PC-9 (cell line): ENCODE data around the gene MID2. TPM values are rescaled to one million over a fixed set of nuclear protein-coding genes. Genes with fewer than 3 reads are reported as not detected.

ENCODE experiments used
- BruUV-seq: library from RNA; stranded (reverse); fragments of 400-500 nt; replicated peaks from 2 replicates; lab custom pipeline; 2021; lab: Mats Ljungman, UMichigan
- CTCF ChIA-PET: fragments of 300-600 bp; sonication (Branson Sonifier 250); formaldehyde crosslinking; loops from one replicate; lab custom pipeline; 2022; ENCODE audit warnings: antibody characterized with exemption; lab: Charles Lee
- POLR2A ChIA-PET: fragments of 300-600 bp; sonication (Branson Sonifier 250); formaldehyde crosslinking; loops from one replicate; lab custom pipeline; 2022; ENCODE audit warnings: antibody characterized with exemption; ENCODE audit not compliant: unreplicated experiment; lab: Charles Lee
- DNase-seq, 2 experiments: peaks; one replicate each; pipeline versions ENCODE4 v3.0.0 to v3.0.0-alpha.2; 2015 to 2022; ENCODE audit warnings: mixed read lengths in 1 of 2
- H2AFZ ChIP-seq: fragments of 200-600 bp; sonication (generic); 2 replicates; pipeline ENCODE4 v1.8.1; 2017; ENCODE audit warnings: antibody characterized with exemption
- H3F3A ChIP-seq: fragments of 200-600 bp; sonication (generic); 2 replicates; pipeline ENCODE4 v1.8.1; 2017; ENCODE audit warnings: antibody characterized with exemption, mild to moderate bottlenecking, low read depth; ENCODE audit not compliant: insufficient read depth
- H3K27ac ChIP-seq: fragments of 200-600 bp; sonication (generic); 2 replicates; pipeline ENCODE4 v1.6.1; 2016; ENCODE audit warnings: mixed run types
- H3K27me3 ChIP-seq: fragments of 200-600 bp; sonication (generic); 2 replicates; pipeline ENCODE4 v1.6.1; 2016; ENCODE audit warnings: low read depth, mixed run types; ENCODE audit not compliant: insufficient read depth
- H3K36me3 ChIP-seq: fragments of 200-600 bp; sonication (generic); 2 replicates; pipeline ENCODE4 v1.6.1; 2016; ENCODE audit warnings: low read depth, mixed run types
- H3K4me1 ChIP-seq: fragments of 200-600 bp; sonication (generic); replicated peaks from 2 replicates; pipeline ENCODE4 v1.6.1; 2016; ENCODE audit warnings: mixed run types; ENCODE audit not compliant: insufficient read depth
- H3K4me2 ChIP-seq: fragments of 200-600 bp; sonication (generic); 2 replicates; pipeline ENCODE4 v1.6.1; 2017; ENCODE audit warnings: mixed run types
- H3K4me3 ChIP-seq: fragments of 200-600 bp; sonication (generic); 2 replicates; pipeline ENCODE4 v1.6.1; 2016; ENCODE audit warnings: mixed run types
- H3K79me2 ChIP-seq: fragments of 200-600 bp; sonication (generic); 2 replicates; pipeline ENCODE4 v1.6.1; 2017; ENCODE audit warnings: low read depth, mixed run types
- H3K9me2 ChIP-seq: fragments of 200-600 bp; sonication (generic); 2 replicates; pipeline ENCODE4 v1.8.1; 2017; ENCODE audit warnings: mild to moderate bottlenecking; ENCODE audit not compliant: insufficient read depth
- H3K9me3 ChIP-seq: fragments of 200-600 bp; sonication (generic); 2 replicates; pipeline ENCODE4 v1.8.1; 2016; ENCODE audit warnings: low read depth; ENCODE audit not compliant: insufficient read depth
- H4K20me1 ChIP-seq: fragments of 200-600 bp; sonication (generic); 2 replicates; pipeline ENCODE4 v1.8.1; 2017; ENCODE audit not compliant: insufficient read depth
- CTCF ChIP-seq: fragments of 200-600 bp; sonication (generic); conservative IDR thresholded peaks from 2 replicates; pipeline ENCODE4 v1.6.1; 2017; ENCODE audit warnings: mixed run types, antibody characterized with exemption, mild to moderate bottlenecking, moderate library complexity
- EZH2 ChIP-seq: fragments of 200-600 bp; sonication (generic); IDR thresholded peaks from 2 replicates; pipeline ENCODE4 v1.8.0; 2017; ENCODE audit warnings: antibody characterized with exemption, low read depth
- intact Hi-C: fragments of 100-400 bp; cut with micrococcal nuclease; formaldehyde crosslinking; loops from one replicate; pipeline ENCODE4 v1.10.0; 2022; ENCODE audit not compliant: unreplicated experiment
- total RNA-seq: library from RNA; stranded (reverse); gene quantifications from 2 replicates; pipeline ENCODE4 v1.2.3, GENCODE V29; 2021

The MID2 gene
- total RNA-seq, 1 experiment from 2014 or later: 1.0 TPM

GRCh38 chrX:107857837-107858236 is 32.2 kb downstream of the MID2 start:
- CTCF ChIA-PET: interaction anchor here (0.6 kb wide), 1 partner anchor 185 kb away, joined by 3 read pairs; no protein-coding TSS in a partner anchor
- TF ChIP-seq CTCF (no peak), EZH2 (no peak)
- DNase-seq: no peak

GRCh38 chrX:107861056-107861455 is 35.4 kb downstream of the MID2 start:
- POLR2A ChIA-PET: no interaction called here
- H3F3A ChIP-seq: no peaks in the 10 kb centered on the region
- H3K4me1 ChIP-seq: 0 out of 2 replicates have a peak, but pooled peaks cover 3% of the 10 kb centered on the region
- no peak overlapping the region for H3K27ac ChIP-seq
- H3K4me2 ChIP-seq: no peak overlapping the region
- no peak overlapping the region for H3K4me3 ChIP-seq
- no TSS peak for BruUV-seq
- no peaks in the 10 kb centered on the region for H3K36me3 ChIP-seq
- CTCF ChIA-PET: no interaction called here
- H3K27me3 ChIP-seq: no peaks in the 10 kb centered on the region
- H4K20me1 ChIP-seq: no peaks in the 10 kb centered on the region
- H2AFZ ChIP-seq: no peak overlapping the region
- no peaks in the 10 kb centered on the region for H3K79me2 ChIP-seq
- TF ChIP-seq CTCF (no peak), EZH2 (no peak)
- no peaks in the 10 kb centered on the region for H3K9me3 ChIP-seq
- peak in 1 of 2 experiments; percentile 1 for DNase-seq
- no peaks in the 10 kb centered on the region for H3K9me2 ChIP-seq
- intact Hi-C loops: no loop called here

More at GRCh38 chrX:107857837-107858236, 32.2 kb downstream of the MID2 start:
- Histone ChIP-seq H4K20me1 (no peaks in the 10 kb centered on the region), H2AFZ (no peak overlapping the region), H3K4me1 (0 out of 2 replicates have a peak, but pooled peaks cover 3% of the 10 kb centered on the region), H3K27me3 (no peaks in the 10 kb centered on the region), H3K4me2 (no peak overlapping the region), H3F3A (no peaks in the 10 kb centered on the region), H3K9me2 (no peaks in the 10 kb centered on the region; the same call in 1 of the 2 replicates), H3K79me2 (no peaks in the 10 kb centered on the region), H3K4me3 (no peak overlapping the region), H3K36me3 (no peaks in the 10 kb centered on the region), H3K27ac (no peak overlapping the region), H3K9me3 (no peaks in the 10 kb centered on the region)
- POLR2A ChIA-PET: no interaction called here
- intact Hi-C loops: no loop called here
- BruUV-seq: no TSS peak

GRCh38 chrX:107871136-107871535 is 45.5 kb downstream of the MID2 start:
- H3K27me3 ChIP-seq: no peaks in the 10 kb centered on the region
- CTCF ChIA-PET: no interaction called here

More at GRCh38 chrX:107871136-107871535, 45.5 kb downstream of the MID2 start:
- no peaks in the 10 kb centered on the region for H3K36me3 ChIP-seq
- no peak overlapping the region for H3K4me3 ChIP-seq
- no peak for TF ChIP-seq EZH2
- TF ChIP-seq CTCF: no peak
- no peak overlapping the region for H2AFZ ChIP-seq
- no peaks in the 10 kb centered on the region for H3K9me3 ChIP-seq
- no peaks in the 10 kb centered on the region for H3K9me2 ChIP-seq
- no peak overlapping the region for H3K4me2 ChIP-seq
- no peaks in the 10 kb centered on the region for H4K20me1 ChIP-seq
- intact Hi-C loops: no loop called here
- no TSS peak for BruUV-seq
- no peak overlapping the region for H3K27ac ChIP-seq
- H3K4me1 ChIP-seq: no peaks in the 10 kb centered on the region
- no peak for DNase-seq
- H3F3A ChIP-seq: no peaks in the 10 kb centered on the region
- POLR2A ChIA-PET: no interaction called here
- H3K79me2 ChIP-seq: no peaks in the 10 kb centered on the region
